GM23338 (cell line): Measurements from ENCODE around the gene DARS2. TPM values are rescaled to one million over a fixed set of nuclear protein-coding genes. Genes with fewer than 3 reads are reported as not detected.

Source experiments
- ATAC-seq: fragments of 200-7000 bp; cut with Tn5 transposase; 3 replicates; pipeline ENCODE4 v1.9.1; 2020
- DNase-seq: peaks from one replicate; pipeline ENCODE4 v3.0.0-alpha.2; 2015; ENCODE audit warnings: low spot score
- H2AFZ ChIP-seq: fragments of 200-600 bp; sonication (generic); 2 replicates; pipeline ENCODE4 v1.8.0; 2016; ENCODE audit warnings: antibody characterized with exemption, mild to moderate bottlenecking, moderate library complexity
- H3F3A ChIP-seq: fragments of 200-600 bp; sonication (generic); replicated peaks from 2 replicates; pipeline ENCODE4 v1.8.0; 2017; ENCODE audit warnings: antibody characterized with exemption, mixed run types, low read depth
- H3K27ac ChIP-seq: fragments of 200-600 bp; sonication (generic); 2 replicates; pipeline ENCODE4 v1.6.1; 2016; ENCODE audit warnings: low read depth
- H3K27me3 ChIP-seq: fragments of 200-600 bp; sonication (generic); 2 replicates; pipeline ENCODE4 v1.8.0; 2016; ENCODE audit warnings: mild to moderate bottlenecking, mixed run types, moderate library complexity; ENCODE audit not compliant: insufficient read depth
- H3K36me3 ChIP-seq: fragments of 200-600 bp; sonication (generic); 2 replicates; pipeline ENCODE4 v1.8.0; 2016; ENCODE audit warnings: mild to moderate bottlenecking; ENCODE audit not compliant: insufficient read depth
- H3K4me1 ChIP-seq: fragments of 200-600 bp; sonication (generic); 2 replicates; pipeline ENCODE4 v1.8.0; 2016; ENCODE audit warnings: mild to moderate bottlenecking, moderate library complexity; ENCODE audit not compliant: insufficient read depth
- H3K4me2 ChIP-seq: fragments of 200-600 bp; sonication (generic); 2 replicates; pipeline ENCODE4 v1.7.1; 2017; ENCODE audit warnings: mixed run types
- H3K4me3 ChIP-seq: fragments of 200-600 bp; sonication (generic); 2 replicates; pipeline ENCODE4 v1.6.1; 2016; ENCODE audit warnings: mixed run types
- H3K79me2 ChIP-seq: fragments of 200-600 bp; sonication (generic); replicated peaks from 2 replicates; pipeline ENCODE4 v1.8.0; 2017; ENCODE audit warnings: mild to moderate bottlenecking; ENCODE audit not compliant: insufficient read depth
- H3K9me2 ChIP-seq: fragments of 200-600 bp; sonication (generic); 2 replicates; pipeline ENCODE4 v1.8.0; 2017; ENCODE audit not compliant: insufficient read depth
- H4K20me1 ChIP-seq: fragments of 200-600 bp; sonication (generic); replicated peaks from 2 replicates; pipeline ENCODE4 v1.8.0; 2017; ENCODE audit warnings: mild to moderate bottlenecking; ENCODE audit not compliant: insufficient read depth
- H3K27ac Mint-ChIP-seq: 2 replicates; pipeline ENCODE4 v1.8.0; 2020; ENCODE audit warnings: inconsistent platforms, mild to moderate bottlenecking, moderate library complexity, mixed read lengths
- H3K27me3 Mint-ChIP-seq: 3 replicates; pipeline ENCODE4 v1.8.0; 2022; ENCODE audit warnings: low read depth, mild to moderate bottlenecking, moderate library complexity, mixed read lengths, inconsistent platforms; ENCODE audit not compliant: insufficient read depth, poor library complexity
- H3K36me3 Mint-ChIP-seq: 3 replicates; pipeline ENCODE4 v1.8.0; 2021; ENCODE audit warnings: low read depth, mild to moderate bottlenecking, inconsistent platforms, moderate library complexity, mixed read lengths
- H3K4me1 Mint-ChIP-seq: 3 replicates; pipeline ENCODE4 v1.8.0; 2020; ENCODE audit warnings: mild to moderate bottlenecking, inconsistent platforms, mixed read lengths
- H3K4me3 Mint-ChIP-seq: 3 replicates; pipeline ENCODE4 v1.8.0; 2021; ENCODE audit warnings: moderate library complexity, mild to moderate bottlenecking, inconsistent platforms, mixed read lengths
- H3K9me3 Mint-ChIP-seq: 3 replicates; pipeline ENCODE4 v1.8.0; 2020; ENCODE audit warnings: moderate library complexity, mild to moderate bottlenecking, inconsistent platforms, mixed read lengths
- CREB1 ChIP-seq: fragments of 250-450 bp; sonication (Bioruptor Pico); IDR thresholded peaks from 2 replicates; pipeline ENCODE4 v1.5.0; 2020; ENCODE audit warnings: low read depth, mild to moderate bottlenecking, moderate library complexity
- CTCF ChIP-seq, 2 experiments: fragments of 200-600 bp in 1 of 2; sonication (generic) in 1 of 2; conservative IDR thresholded peaks; 2 replicates each; pipeline versions ENCODE4 v1.5.1 to v1.6.1; 2016 to 2017; ENCODE audit warnings: antibody characterized with exemption in 2 of 2, low read depth in 2 of 2, mild to moderate bottlenecking in 2 of 2, moderate library complexity in 1 of 2
- EZH2phosphoT487 ChIP-seq: fragments of 200-600 bp; sonication (generic); IDR thresholded peaks from one replicate; pipeline ENCODE4 v1.8.1; 2018; ENCODE audit warnings: antibody characterized with exemption; ENCODE audit not compliant: unreplicated experiment
- POLR2AphosphoS5 ChIP-seq: IDR thresholded peaks from 2 replicates; pipeline ENCODE4 v1.6.1; 2016; ENCODE audit warnings: antibody characterized with exemption, low read depth
- ZNF331 ChIP-seq: fragments of 250-450 bp; sonication (Bioruptor Pico); IDR thresholded peaks from 2 replicates; pipeline ENCODE4 v1.5.0; 2020; ENCODE audit warnings: low read depth, mild to moderate bottlenecking, moderate library complexity
- polyA plus RNA-seq: library from polyadenylated mRNA; unstranded; fragments of >200 nt; fragmentation: Nextera tagmentation; extraction: Ambion mirVana; gene quantifications from 2 replicates; pipeline ENCODE4 v1.2.1, GENCODE V29; 2016
- total RNA-seq: library from RNA; depleted of rRNA; stranded (reverse); fragments of >200 nt; shearing (Covaris generic); gene quantifications from 2 replicates; pipeline ENCODE4 v1.2.3, GENCODE V29; 2014
- TF ChIP-seq, protein P1 (sequence below): fragments of 250-450 bp; sonication (Bioruptor Pico); IDR thresholded peaks from 2 replicates; pipeline ENCODE4 v1.5.0; 2020; ENCODE audit warnings: mild to moderate bottlenecking, moderate library complexity
- TF ChIP-seq, protein P2 (sequence below): IDR thresholded peaks from 2 replicates; pipeline ENCODE4 v1.6.1; 2016; ENCODE audit warnings: antibody characterized with exemption
- TF ChIP-seq, protein P3 (sequence below): IDR thresholded peaks from one replicate; pipeline ENCODE4 v1.6.1; 2018; ENCODE audit warnings: antibody characterized with exemption; ENCODE audit not compliant: unreplicated experiment

DARS2 gene
- total and polyA plus RNA-seq, 2 experiments from 2014 or later = 18.1 to 41.1 TPM

DNA sequence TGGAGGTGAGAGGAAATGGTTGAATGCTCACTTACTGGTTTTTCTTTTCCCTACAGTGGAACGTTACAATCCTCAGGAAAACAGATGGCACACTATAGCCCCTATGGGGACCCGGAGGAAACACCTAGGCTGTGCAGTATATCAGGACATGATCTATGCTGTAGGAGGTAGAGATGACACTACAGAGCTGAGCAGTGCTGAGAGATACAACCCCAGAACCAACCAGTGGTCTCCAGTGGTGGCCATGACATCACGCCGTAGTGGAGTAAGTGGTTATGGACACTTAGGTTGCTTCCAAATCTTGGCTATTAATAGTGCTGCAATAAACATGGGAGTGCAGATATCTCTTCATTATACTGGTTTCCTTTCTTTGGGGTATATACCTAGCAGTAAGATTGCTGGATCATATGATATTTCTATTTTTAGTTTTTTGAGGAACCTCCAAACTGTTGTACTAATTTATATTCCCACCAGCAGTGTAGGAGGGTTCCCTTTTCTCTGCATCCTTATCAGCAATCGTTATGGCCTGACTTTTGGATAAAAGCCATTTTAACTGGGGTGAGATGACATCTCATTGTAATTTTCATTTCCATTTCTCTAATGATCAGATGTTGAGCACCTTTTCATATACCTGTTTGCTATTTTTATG, 48.8 kb upstream of the DARS2 start (continued):
- TF ChIP-seq, protein P1, sequence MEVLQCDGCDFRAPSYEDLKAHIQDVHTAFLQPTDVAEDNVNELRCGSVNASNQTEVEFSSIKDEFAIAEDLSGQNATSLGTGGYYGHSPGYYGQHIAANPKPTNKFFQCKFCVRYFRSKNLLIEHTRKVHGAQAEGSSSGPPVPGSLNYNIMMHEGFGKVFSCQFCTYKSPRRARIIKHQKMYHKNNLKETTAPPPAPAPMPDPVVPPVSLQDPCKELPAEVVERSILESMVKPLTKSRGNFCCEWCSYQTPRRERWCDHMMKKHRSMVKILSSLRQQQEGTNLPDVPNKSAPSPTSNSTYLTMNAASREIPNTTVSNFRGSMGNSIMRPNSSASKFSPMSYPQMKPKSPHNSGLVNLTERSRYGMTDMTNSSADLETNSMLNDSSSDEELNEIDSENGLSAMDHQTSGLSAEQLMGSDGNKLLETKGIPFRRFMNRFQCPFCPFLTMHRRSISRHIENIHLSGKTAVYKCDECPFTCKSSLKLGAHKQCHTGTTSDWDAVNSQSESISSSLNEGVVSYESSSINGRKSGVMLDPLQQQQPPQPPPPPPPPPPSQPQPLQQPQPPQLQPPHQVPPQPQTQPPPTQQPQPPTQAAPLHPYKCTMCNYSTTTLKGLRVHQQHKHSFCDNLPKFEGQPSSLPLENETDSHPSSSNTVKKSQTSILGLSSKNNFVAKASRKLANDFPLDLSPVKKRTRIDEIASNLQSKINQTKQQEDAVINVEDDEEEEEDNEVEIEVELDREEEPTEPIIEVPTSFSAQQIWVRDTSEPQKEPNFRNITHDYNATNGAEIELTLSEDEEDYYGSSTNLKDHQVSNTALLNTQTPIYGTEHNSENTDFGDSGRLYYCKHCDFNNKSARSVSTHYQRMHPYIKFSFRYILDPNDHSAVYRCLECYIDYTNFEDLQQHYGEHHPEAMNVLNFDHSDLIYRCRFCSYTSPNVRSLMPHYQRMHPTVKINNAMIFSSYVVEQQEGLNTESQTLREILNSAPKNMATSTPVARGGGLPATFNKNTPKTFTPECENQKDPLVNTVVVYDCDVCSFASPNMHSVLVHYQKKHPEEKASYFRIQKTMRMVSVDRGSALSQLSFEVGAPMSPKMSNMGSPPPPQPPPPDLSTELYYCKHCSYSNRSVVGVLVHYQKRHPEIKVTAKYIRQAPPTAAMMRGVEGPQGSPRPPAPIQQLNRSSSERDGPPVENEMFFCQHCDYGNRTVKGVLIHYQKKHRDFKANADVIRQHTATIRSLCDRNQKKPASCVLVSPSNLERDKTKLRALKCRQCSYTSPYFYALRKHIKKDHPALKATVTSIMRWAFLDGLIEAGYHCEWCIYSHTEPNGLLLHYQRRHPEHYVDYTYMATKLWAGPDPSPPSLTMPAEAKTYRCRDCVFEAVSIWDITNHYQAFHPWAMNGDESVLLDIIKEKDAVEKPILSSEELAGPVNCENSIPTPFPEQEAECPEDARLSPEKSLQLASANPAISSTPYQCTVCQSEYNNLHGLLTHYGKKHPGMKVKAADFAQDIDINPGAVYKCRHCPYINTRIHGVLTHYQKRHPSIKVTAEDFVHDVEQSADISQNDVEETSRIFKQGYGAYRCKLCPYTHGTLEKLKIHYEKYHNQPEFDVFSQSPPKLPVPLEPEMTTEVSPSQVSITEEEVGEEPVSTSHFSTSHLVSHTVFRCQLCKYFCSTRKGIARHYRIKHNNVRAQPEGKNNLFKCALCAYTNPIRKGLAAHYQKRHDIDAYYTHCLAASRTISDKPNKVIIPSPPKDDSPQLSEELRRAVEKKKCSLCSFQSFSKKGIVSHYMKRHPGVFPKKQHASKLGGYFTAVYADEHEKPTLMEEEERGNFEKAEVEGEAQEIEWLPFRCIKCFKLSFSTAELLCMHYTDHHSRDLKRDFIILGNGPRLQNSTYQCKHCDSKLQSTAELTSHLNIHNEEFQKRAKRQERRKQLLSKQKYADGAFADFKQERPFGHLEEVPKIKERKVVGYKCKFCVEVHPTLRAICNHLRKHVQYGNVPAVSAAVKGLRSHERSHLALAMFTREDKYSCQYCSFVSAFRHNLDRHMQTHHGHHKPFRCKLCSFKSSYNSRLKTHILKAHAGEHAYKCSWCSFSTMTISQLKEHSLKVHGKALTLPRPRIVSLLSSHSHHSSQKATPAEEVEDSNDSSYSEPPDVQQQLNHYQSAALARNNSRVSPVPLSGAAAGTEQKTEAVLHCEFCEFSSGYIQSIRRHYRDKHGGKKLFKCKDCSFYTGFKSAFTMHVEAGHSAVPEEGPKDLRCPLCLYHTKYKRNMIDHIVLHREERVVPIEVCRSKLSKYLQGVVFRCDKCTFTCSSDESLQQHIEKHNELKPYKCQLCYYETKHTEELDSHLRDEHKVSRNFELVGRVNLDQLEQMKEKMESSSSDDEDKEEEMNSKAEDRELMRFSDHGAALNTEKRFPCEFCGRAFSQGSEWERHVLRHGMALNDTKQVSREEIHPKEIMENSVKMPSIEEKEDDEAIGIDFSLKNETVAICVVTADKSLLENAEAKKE (CRISPR knock-in tag) = no peak
- TF ChIP-seq POLR2AphosphoS5 (no peak), ZNF331 (CRISPR knock-in tag) (no peak), CTCF (conservative IDR thresholded peaks at IDR 0.05; ENCODE audit: low read depth in 2 of 2) (no peak), CREB1 (CRISPR knock-in tag) (no peak)

- Histone ChIP-seq H3K27ac (0 out of 2 replicates have a peak overlapping the region, but pooled peaks have one; percentile 11), H3K4me1 (no peaks in the 10 kb centered on the region), H3K27me3 (no peaks in the 10 kb centered on the region), H3K79me2 (no peaks in the 10 kb centered on the region), H2AFZ (no peak overlapping the region), H3K36me3 (no peaks in the 10 kb centered on the region; the same call in 1 of the 2 replicates), H3K4me3 (no peak overlapping the region), H4K20me1 (no peaks in the 10 kb centered on the region), H3K9me2 (no peaks in the 10 kb centered on the region), H3K4me2 (no peak overlapping the region), H3F3A (no peaks in the 10 kb centered on the region)
- no peaks in the 10 kb centered on the region for H3K9me3 Mint-ChIP-seq
- H3K36me3 Mint-ChIP-seq = peaks cover 12% of the 10 kb centered on the region; the same call in 2 of the 3 replicates
- ATAC-seq (no peak), DNase-seq (no peak)
- H3K27ac Mint-ChIP-seq = no peak overlapping the region
- H3K27me3 Mint-ChIP-seq = no peaks in the 10 kb centered on the region
- H3K4me1 Mint-ChIP-seq = no peaks in the 10 kb centered on the region
- no peak overlapping the region for H3K4me3 Mint-ChIP-seq
- TF ChIP-seq POLR2AphosphoS5 (no peak), CTCF (conservative IDR thresholded peaks at IDR 0.05; ENCODE audit: low read depth in 2 of 2) (no peak), EZH2phosphoT487 (no peak), ZNF331 (CRISPR knock-in tag) (no peak)
- TF ChIP-seq, protein P2, sequence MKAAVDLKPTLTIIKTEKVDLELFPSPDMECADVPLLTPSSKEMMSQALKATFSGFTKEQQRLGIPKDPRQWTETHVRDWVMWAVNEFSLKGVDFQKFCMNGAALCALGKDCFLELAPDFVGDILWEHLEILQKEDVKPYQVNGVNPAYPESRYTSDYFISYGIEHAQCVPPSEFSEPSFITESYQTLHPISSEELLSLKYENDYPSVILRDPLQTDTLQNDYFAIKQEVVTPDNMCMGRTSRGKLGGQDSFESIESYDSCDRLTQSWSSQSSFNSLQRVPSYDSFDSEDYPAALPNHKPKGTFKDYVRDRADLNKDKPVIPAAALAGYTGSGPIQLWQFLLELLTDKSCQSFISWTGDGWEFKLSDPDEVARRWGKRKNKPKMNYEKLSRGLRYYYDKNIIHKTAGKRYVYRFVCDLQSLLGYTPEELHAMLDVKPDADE = no peak
- TF ChIP-seq, protein P3, sequence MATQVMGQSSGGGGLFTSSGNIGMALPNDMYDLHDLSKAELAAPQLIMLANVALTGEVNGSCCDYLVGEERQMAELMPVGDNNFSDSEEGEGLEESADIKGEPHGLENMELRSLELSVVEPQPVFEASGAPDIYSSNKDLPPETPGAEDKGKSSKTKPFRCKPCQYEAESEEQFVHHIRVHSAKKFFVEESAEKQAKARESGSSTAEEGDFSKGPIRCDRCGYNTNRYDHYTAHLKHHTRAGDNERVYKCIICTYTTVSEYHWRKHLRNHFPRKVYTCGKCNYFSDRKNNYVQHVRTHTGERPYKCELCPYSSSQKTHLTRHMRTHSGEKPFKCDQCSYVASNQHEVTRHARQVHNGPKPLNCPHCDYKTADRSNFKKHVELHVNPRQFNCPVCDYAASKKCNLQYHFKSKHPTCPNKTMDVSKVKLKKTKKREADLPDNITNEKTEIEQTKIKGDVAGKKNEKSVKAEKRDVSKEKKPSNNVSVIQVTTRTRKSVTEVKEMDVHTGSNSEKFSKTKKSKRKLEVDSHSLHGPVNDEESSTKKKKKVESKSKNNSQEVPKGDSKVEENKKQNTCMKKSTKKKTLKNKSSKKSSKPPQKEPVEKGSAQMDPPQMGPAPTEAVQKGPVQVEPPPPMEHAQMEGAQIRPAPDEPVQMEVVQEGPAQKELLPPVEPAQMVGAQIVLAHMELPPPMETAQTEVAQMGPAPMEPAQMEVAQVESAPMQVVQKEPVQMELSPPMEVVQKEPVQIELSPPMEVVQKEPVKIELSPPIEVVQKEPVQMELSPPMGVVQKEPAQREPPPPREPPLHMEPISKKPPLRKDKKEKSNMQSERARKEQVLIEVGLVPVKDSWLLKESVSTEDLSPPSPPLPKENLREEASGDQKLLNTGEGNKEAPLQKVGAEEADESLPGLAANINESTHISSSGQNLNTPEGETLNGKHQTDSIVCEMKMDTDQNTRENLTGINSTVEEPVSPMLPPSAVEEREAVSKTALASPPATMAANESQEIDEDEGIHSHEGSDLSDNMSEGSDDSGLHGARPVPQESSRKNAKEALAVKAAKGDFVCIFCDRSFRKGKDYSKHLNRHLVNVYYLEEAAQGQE = no peak
These were observed 44.5 kb upstream of the DARS2 start for GRCh38 chr1:173779936-173780335.
